GM12872 (cell line): ENCODE data around the gene BRD7.

Source experiments
- TF ChIP-seq, protein P1 (sequence below): IDR thresholded peaks from 3 replicates; pipeline ENCODE4 v1.5.1; 2011; ENCODE audit warnings: low read depth, mild to moderate bottlenecking, low read length, moderate library complexity; ENCODE audit not compliant: insufficient read depth

BRD7 gene

DNA sequence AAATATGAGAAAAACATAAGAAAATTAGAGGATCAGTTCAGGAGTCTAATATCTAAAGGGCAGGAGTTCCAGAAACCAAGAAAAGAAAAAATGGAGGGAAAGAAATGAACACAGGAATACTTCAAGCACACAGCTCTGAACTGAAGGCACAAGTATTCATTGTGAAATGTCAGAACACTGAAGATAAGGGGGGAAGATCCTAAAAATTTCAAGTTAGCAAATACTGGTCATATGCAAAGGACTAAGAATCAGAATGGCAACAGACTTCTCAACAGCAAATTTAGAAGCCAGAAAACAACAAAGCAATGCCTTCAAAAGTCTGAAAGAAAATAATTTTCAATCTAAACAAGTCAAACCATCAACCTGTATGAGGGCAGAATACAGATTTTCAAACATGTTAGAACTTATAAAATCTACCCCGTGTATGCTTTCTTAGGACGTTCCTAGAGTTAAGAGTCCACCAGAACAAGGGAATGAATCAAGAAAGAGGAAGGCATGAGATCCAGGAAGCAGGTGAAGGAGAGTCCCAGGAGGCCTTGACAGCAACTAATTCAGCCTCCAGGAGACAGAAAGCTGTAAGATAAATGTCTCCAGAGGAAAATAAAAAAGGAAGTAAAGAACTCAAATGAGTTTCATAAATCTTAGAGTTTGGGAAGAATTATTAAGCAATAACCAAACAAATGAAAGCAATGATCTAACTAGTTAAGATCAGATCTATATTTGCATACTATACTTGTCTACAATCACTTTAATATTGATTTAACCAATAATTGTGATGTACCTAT is 2.8 kb downstream of the BRD7 start:
- TF ChIP-seq, protein P1, sequence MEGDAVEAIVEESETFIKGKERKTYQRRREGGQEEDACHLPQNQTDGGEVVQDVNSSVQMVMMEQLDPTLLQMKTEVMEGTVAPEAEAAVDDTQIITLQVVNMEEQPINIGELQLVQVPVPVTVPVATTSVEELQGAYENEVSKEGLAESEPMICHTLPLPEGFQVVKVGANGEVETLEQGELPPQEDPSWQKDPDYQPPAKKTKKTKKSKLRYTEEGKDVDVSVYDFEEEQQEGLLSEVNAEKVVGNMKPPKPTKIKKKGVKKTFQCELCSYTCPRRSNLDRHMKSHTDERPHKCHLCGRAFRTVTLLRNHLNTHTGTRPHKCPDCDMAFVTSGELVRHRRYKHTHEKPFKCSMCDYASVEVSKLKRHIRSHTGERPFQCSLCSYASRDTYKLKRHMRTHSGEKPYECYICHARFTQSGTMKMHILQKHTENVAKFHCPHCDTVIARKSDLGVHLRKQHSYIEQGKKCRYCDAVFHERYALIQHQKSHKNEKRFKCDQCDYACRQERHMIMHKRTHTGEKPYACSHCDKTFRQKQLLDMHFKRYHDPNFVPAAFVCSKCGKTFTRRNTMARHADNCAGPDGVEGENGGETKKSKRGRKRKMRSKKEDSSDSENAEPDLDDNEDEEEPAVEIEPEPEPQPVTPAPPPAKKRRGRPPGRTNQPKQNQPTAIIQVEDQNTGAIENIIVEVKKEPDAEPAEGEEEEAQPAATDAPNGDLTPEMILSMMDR = no peak

- TF ChIP-seq, protein P1 = no peak
Measured at GRCh38 chr16:50363656-50364055, 5.1 kb downstream of the BRD7 start.

DNA sequence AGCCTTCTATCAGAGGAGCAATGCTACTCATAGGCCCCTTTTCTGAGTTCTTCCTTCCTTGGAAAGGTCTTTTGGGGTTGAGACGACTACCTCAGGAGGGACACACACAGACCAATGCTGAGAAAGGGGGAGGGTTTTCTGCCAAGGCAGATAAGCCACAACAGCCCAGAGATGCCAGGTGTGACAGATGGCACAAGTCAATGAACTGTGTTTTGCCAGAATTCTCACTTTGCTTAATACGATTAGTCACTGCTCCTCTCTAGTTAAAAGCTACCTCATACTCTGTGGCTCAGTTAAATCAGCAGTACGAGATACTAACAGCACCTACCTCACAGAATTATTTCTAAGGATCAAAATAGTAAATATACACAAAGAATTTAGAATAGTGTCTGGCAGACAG is 8.0 kb downstream of the BRD7 start:
- TF ChIP-seq, protein P1 = no peak

GRCh38 chr16:50360033-50360778 is 8.6 kb downstream of the BRD7 start:
- TF ChIP-seq, protein P1 = no peak

GRCh38 chr16:50359626-50360025 is 9.2 kb downstream of the BRD7 start:
- TF ChIP-seq, protein P1 = no peak

- TF ChIP-seq, protein P1 = peak; percentile 51
Measured at GRCh38 chr16:50354629-50355456, 13.9 kb downstream of the BRD7 start.

DNA sequence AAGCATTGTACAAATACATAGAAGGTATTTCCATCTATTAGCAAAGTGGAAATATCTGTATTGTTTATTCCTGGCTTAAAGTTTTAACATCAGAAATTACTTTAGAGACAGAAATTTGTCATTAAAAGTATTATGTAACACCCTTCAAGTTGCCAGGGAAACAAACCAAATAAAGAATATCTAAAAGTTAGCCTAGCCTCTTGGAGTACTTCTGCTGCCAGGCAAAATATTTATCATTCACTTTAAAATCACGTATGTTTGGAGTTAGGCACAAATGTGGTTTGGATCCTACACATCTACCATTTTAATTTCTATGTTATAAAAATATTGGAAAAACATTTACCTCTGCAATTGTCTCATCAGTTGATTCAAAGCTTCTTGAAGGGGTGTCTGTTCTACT is 14.7 kb downstream of the BRD7 start:
- TF ChIP-seq, protein P1 = no peak
